Measurements from ENCODE around the gene ICAM1.

DNA sequence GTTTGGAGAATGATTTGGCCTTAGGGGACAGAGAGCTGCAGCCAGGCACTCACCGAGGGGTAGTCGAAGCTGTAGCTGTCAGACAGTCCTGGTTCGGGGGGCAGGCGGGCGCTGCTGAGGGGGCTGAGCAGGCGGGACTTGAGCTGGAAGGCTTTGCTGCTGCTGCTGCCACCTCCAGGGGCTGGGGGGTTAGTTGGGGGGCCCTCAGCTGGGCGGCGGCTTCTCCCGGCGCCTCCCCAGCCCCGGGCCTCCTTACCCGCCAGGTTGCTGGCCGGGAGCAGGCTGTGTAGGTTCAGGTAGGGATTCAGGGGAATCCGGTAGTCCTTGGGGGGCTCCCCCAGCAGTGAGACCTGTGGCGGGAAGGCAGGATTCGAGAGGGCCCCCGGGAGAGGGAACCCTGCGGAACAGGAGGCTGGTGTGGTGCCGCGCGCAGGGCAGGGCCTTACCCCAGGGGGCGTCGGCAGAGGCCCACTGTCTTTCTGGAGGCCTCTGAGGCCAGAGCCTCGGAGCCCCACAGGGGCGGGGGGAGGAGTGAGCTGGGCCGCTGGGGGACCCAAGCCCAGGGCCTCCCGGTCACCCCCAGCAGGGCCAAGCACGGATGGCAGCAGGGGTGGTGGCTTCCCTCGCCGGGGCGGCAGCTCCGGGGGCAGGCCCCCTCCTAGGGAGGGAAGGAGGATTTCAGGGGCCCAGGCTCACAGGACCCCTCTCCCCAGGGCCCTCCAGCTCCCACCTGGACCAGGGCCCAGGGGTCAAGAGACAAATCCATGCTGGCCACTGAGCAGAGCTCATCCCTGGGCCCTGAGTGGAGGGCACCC, 49.9 kb downstream of the ICAM1 start:
- no peak for TF ChIP-seq POLR2AphosphoS5 (IDR thresholded peaks at IDR 0.05; ENCODE audit: insufficient read depth in 1 of 2, low read depth in 1 of 2)
- TF ChIP-seq, protein P1, sequence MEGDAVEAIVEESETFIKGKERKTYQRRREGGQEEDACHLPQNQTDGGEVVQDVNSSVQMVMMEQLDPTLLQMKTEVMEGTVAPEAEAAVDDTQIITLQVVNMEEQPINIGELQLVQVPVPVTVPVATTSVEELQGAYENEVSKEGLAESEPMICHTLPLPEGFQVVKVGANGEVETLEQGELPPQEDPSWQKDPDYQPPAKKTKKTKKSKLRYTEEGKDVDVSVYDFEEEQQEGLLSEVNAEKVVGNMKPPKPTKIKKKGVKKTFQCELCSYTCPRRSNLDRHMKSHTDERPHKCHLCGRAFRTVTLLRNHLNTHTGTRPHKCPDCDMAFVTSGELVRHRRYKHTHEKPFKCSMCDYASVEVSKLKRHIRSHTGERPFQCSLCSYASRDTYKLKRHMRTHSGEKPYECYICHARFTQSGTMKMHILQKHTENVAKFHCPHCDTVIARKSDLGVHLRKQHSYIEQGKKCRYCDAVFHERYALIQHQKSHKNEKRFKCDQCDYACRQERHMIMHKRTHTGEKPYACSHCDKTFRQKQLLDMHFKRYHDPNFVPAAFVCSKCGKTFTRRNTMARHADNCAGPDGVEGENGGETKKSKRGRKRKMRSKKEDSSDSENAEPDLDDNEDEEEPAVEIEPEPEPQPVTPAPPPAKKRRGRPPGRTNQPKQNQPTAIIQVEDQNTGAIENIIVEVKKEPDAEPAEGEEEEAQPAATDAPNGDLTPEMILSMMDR (IDR thresholded peaks at IDR 0.05) = no peak

All from vagina (tissue), 2 donors.